ENCODE data around the gene HEY2.

DNA sequence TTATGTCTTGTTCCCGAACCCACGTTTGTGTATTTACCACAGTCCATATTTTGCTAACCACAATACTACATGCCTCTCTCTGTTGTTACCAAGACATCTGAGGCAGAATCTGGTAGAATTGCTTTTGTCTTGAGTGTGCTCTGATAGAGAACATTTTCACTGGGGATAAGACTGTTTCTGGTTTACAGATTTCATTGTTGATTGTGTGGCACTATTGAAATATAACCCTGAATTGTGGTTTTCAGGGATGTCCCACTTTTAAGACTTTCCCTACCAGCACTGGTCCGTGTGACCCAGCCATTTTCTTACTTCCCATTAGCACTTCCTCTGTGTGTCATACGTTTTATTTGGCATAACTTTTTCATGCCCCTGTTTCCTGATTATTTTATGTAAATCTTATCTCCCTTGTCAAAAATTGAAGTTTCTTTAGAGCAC, 53.5 kb downstream of the HEY2 start:
- TF ChIP-seq, protein P1, sequence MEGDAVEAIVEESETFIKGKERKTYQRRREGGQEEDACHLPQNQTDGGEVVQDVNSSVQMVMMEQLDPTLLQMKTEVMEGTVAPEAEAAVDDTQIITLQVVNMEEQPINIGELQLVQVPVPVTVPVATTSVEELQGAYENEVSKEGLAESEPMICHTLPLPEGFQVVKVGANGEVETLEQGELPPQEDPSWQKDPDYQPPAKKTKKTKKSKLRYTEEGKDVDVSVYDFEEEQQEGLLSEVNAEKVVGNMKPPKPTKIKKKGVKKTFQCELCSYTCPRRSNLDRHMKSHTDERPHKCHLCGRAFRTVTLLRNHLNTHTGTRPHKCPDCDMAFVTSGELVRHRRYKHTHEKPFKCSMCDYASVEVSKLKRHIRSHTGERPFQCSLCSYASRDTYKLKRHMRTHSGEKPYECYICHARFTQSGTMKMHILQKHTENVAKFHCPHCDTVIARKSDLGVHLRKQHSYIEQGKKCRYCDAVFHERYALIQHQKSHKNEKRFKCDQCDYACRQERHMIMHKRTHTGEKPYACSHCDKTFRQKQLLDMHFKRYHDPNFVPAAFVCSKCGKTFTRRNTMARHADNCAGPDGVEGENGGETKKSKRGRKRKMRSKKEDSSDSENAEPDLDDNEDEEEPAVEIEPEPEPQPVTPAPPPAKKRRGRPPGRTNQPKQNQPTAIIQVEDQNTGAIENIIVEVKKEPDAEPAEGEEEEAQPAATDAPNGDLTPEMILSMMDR (IDR thresholded peaks at IDR 0.05; ENCODE audit: low read depth, low read length, missing input control) = no peak
- TF ChIP-seq, protein P2, sequence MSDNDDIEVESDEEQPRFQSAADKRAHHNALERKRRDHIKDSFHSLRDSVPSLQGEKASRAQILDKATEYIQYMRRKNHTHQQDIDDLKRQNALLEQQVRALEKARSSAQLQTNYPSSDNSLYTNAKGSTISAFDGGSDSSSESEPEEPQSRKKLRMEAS (IDR thresholded peaks at IDR 0.05) = no peak
- TF ChIP-seq, protein P3, sequence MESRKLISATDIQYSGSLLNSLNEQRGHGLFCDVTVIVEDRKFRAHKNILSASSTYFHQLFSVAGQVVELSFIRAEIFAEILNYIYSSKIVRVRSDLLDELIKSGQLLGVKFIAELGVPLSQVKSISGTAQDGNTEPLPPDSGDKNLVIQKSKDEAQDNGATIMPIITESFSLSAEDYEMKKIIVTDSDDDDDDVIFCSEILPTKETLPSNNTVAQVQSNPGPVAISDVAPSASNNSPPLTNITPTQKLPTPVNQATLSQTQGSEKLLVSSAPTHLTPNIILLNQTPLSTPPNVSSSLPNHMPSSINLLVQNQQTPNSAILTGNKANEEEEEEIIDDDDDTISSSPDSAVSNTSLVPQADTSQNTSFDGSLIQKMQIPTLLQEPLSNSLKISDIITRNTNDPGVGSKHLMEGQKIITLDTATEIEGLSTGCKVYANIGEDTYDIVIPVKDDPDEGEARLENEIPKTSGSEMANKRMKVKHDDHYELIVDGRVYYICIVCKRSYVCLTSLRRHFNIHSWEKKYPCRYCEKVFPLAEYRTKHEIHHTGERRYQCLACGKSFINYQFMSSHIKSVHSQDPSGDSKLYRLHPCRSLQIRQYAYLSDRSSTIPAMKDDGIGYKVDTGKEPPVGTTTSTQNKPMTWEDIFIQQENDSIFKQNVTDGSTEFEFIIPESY (IDR thresholded peaks at IDR 0.05) = no peak

All from liver (tissue), 2 donors.